Measurements from ENCODE around the gene PLCH1.

DNA sequence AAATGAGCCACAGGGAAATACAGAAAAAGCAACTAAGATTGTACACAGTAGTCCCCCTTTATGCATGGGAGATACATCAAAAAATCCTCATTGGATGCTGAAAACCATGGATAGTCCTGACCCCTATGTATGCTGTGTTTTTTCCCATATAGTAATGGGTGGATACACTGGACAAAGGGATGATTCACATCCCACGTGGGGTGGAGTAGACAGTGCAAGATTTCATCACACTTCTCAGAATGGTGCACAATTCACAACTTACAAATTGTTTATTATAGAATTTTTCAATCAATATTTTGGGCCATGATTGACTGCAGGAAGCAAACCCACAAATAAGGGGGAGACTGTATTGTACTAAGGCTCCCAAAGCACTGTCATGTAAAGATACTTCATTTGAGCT lies 227.0 kb downstream of the PLCH1 start:
- TF ChIP-seq, protein P1, sequence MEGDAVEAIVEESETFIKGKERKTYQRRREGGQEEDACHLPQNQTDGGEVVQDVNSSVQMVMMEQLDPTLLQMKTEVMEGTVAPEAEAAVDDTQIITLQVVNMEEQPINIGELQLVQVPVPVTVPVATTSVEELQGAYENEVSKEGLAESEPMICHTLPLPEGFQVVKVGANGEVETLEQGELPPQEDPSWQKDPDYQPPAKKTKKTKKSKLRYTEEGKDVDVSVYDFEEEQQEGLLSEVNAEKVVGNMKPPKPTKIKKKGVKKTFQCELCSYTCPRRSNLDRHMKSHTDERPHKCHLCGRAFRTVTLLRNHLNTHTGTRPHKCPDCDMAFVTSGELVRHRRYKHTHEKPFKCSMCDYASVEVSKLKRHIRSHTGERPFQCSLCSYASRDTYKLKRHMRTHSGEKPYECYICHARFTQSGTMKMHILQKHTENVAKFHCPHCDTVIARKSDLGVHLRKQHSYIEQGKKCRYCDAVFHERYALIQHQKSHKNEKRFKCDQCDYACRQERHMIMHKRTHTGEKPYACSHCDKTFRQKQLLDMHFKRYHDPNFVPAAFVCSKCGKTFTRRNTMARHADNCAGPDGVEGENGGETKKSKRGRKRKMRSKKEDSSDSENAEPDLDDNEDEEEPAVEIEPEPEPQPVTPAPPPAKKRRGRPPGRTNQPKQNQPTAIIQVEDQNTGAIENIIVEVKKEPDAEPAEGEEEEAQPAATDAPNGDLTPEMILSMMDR (IDR thresholded peaks at IDR 0.05; ENCODE audit: low read depth, low read length), result no peak
- no peak for TF ChIP-seq EZH2phosphoT487 (IDR thresholded peaks at IDR 0.05; ENCODE audit: low read depth)
